CD4-positive, alpha-beta T cell (primary cell): Measurements from ENCODE around the gene ZC3H8. TPM values are rescaled to one million over a fixed set of nuclear protein-coding genes. Genes with fewer than 3 reads are reported as not detected.
A peak's percentile ranks its signal among the peaks of the same experiment; 100 is the strongest.

ENCODE experiments used
- ATAC-seq: fragments of 200-7000 bp; cut with Tn5 transposase; one replicate; pipeline ENCODE4 v1.10.0; 2022; ENCODE audit warnings: mild to moderate bottlenecking; ENCODE audit not compliant: poor library complexity
- CTCF ChIA-PET: fragments of 350-600 bp; sonication (Branson Sonifier 250); formaldehyde crosslinking; loops from one replicate; lab custom pipeline; 2021; ENCODE audit warnings: antibody characterized with exemption, inconsistent platforms; lab: Charles Lee
- POLR2A ChIA-PET: fragments of 350-600 bp; sonication (Branson Sonifier 250); formaldehyde crosslinking; loops from one replicate; lab custom pipeline; 2021; ENCODE audit warnings: antibody characterized with exemption, inconsistent platforms; lab: Charles Lee
- DNase-seq, 14 experiments: peaks; one replicate each; pipeline ENCODE4 v3.0.0-alpha.2; 2013 to 2020; ENCODE audit warnings: mixed read lengths in 2 of 14
- H3K27ac ChIP-seq, 2 donors: one replicate each; pipeline versions ENCODE4 v1.5.1 to v1.7.0; 2013; ENCODE audit warnings: low read length in 2 of 2, low read depth in 1 of 2, mild to moderate bottlenecking in 1 of 2
- H3K27me3 ChIP-seq, 2 experiments: 1 replicate in 1 of 2; 2 replicates in 1 of 2; pipeline versions ENCODE4 v1.6.1 to v1.7.0; 2013; ENCODE audit warnings: low read length in 2 of 2, control low read depth in 1 of 2, mild to moderate bottlenecking in 1 of 2, moderate library complexity in 1 of 2; ENCODE audit not compliant: insufficient read depth in 2 of 2, control insufficient read depth in 1 of 2
- H3K36me3 ChIP-seq: one replicate; pipeline ENCODE4 v1.6.1; 2013; ENCODE audit warnings: low read length, control low read depth; ENCODE audit not compliant: insufficient read depth
- H3K4me1 ChIP-seq: one replicate; pipeline ENCODE4 v1.6.1; 2013; ENCODE audit warnings: low read length, control low read depth; ENCODE audit not compliant: insufficient read depth
- H3K4me3 ChIP-seq: one replicate; pipeline ENCODE4 v1.5.1; 2013; ENCODE audit warnings: mild to moderate bottlenecking, low read length, moderate library complexity
- H3K9me3 ChIP-seq, 2 experiments: 1 replicate in 1 of 2; 2 replicates in 1 of 2; pipeline versions ENCODE4 v1.6.1 to v1.7.0; 2013; ENCODE audit warnings: low read length in 2 of 2, mild to moderate bottlenecking in 2 of 2, control low read depth in 1 of 2, moderate library complexity in 1 of 2; ENCODE audit not compliant: control insufficient read depth in 1 of 2, insufficient read depth in 1 of 2
- H3K27ac Mint-ChIP-seq: one replicate; pipeline ENCODE4 v1.8.0; 2020; ENCODE audit warnings: mixed read lengths
- H3K27me3 Mint-ChIP-seq: one replicate; pipeline ENCODE4 v1.8.0; 2021; ENCODE audit warnings: mixed read lengths
- H3K36me3 Mint-ChIP-seq: one replicate; pipeline ENCODE4 v1.8.0; 2021; ENCODE audit warnings: low read depth, mixed read lengths
- H3K4me1 Mint-ChIP-seq: one replicate; pipeline ENCODE4 v1.8.0; 2021; ENCODE audit warnings: low read depth, mixed read lengths
- H3K4me3 Mint-ChIP-seq: one replicate; pipeline ENCODE4 v1.8.0; 2020; ENCODE audit warnings: mild to moderate bottlenecking, mixed read lengths
- H3K9me3 Mint-ChIP-seq: one replicate; pipeline ENCODE4 v1.8.0; 2020; ENCODE audit warnings: mixed read lengths
- intact Hi-C, 2 experiments: fragments of 100-400 bp; cut with DNase I in 1 of 2; cut with micrococcal nuclease in 1 of 2; formaldehyde crosslinking; loops; one replicate each; pipeline versions ENCODE4 v1.15.1 to v1.9.0; 2023 to 2025; cut with DNase I, micrococcal nuclease
- total RNA-seq, 174 experiments: library from RNA in 2 of 174; stranded (reverse) in 2 of 174; gene quantifications; one replicate each; pipeline ENCODE4 v1.2.3 and lab custom pipeline; 2021 to 2026
- TF ChIP-seq, protein P1 (sequence below): fragments of 200-600 bp; IDR thresholded peaks from one replicate; pipeline ENCODE4 v1.8.0; 2022; ENCODE audit warnings: antibody characterized with exemption, mild to moderate bottlenecking

The ZC3H8 gene
- total RNA-seq, 2 experiments from 2014 or later, result 10.2 to 16.2 TPM

DNA sequence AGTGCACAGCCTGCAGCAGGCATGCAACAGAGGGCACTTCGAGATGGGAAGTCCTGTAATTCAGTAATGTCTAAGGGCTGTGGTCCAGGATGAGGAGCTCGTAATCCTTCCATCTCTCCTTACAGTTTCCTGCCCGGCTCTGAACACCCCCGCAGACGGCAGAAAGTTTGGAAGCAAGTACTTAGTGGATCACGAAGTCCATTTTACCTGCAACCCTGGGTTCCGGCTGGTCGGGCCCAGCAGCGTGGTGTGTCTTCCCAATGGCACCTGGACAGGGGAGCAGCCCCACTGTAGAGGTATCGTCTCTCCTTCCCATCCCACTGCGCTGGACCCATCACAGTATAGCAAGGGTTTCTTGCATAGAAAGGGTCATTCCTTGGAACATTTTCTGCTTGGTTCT, 90.0 kb downstream of the ZC3H8 start:
- no peaks in the 10 kb centered on the region for H3K27me3 ChIP-seq
- ATAC-seq (no peak), DNase-seq (peak in 1 of 14 experiments; percentile 21)
- ChIA-PET POLR2A (no interaction called here), CTCF (no interaction called here)
- no peak overlapping the region for H3K4me3 ChIP-seq
- TF ChIP-seq, protein P1, sequence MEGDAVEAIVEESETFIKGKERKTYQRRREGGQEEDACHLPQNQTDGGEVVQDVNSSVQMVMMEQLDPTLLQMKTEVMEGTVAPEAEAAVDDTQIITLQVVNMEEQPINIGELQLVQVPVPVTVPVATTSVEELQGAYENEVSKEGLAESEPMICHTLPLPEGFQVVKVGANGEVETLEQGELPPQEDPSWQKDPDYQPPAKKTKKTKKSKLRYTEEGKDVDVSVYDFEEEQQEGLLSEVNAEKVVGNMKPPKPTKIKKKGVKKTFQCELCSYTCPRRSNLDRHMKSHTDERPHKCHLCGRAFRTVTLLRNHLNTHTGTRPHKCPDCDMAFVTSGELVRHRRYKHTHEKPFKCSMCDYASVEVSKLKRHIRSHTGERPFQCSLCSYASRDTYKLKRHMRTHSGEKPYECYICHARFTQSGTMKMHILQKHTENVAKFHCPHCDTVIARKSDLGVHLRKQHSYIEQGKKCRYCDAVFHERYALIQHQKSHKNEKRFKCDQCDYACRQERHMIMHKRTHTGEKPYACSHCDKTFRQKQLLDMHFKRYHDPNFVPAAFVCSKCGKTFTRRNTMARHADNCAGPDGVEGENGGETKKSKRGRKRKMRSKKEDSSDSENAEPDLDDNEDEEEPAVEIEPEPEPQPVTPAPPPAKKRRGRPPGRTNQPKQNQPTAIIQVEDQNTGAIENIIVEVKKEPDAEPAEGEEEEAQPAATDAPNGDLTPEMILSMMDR, result no peak
- Mint-ChIP-seq H3K4me1 (peaks cover 18% of the 10 kb centered on the region), H3K4me3 (no peak overlapping the region), H3K27me3 (no peaks in the 10 kb centered on the region), H3K9me3 (no peaks in the 10 kb centered on the region), H3K27ac (no peak overlapping the region), H3K36me3 (no peaks in the 10 kb centered on the region)
- no peaks in the 10 kb centered on the region for H3K36me3 ChIP-seq
- intact Hi-C loops, result no loop called here
- H3K4me1 ChIP-seq, result peaks cover 12% of the 10 kb centered on the region
- H3K9me3 ChIP-seq, result no peaks in the 10 kb centered on the region
- H3K27ac ChIP-seq, result no peak overlapping the region

DNA sequence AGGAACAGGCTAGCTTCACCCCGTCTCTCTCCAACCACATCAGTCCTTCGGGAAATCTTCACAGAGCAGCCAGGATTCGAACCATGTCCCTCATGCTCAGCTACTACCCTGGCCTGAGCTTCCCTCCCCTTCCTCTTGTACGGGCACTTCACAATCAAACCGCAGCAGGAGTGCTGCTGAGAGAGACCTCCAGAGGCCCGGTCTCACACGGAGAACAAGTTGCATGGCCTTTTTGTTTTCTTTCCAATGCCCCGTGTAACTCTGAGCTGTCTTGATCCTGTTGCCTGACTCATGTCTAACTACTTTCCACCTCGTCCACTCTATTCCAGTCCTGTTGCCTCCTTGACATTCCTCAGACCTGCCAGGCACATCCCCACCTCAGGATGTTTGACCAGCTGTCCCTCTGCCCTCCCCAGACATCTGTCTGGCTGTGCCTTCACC, 91.3 kb downstream of the ZC3H8 start:
- H3K27ac ChIP-seq, result no peak overlapping the region
- POLR2A ChIA-PET, result no interaction called here
- peak in 1 of 14 experiments; percentile 0 for DNase-seq

DNA sequence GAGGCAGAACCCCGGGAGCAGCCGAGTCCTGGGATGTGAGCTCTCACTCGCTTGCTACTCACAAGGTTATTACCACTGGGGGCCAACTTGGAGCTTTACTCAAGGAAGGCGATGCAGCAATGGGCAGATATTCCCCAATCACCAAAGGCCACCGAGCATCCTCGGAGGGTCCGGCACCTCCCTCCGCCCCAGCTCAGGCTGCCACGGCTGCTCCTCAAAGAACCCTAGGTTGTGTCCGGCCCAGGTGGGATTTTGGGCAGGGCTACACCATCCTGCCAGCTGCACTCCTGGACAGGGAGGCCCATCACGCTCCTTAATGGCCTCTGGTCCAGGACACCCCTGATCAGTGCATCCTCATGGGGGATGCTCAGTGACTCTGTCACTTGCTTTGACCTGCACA, 91.9 kb downstream of the ZC3H8 start:
- Histone ChIP-seq H3K9me3 (no peaks in the 10 kb centered on the region), H3K4me3 (no peak overlapping the region), H3K27me3 (no peaks in the 10 kb centered on the region), H3K27ac (no peak overlapping the region), H3K36me3 (no peaks in the 10 kb centered on the region), H3K4me1 (peaks cover 7% of the 10 kb centered on the region)
- TF ChIP-seq, protein P1, result no peak
- ChIA-PET CTCF (interaction anchor here (1.2 kb wide), 1 partner anchor 158 kb away, joined by 3 read pairs; no protein-coding TSS in a partner anchor), POLR2A (no interaction called here)
- no peaks in the 10 kb centered on the region for H3K27me3 Mint-ChIP-seq
- no peak for DNase-seq
- H3K36me3 Mint-ChIP-seq, result no peaks in the 10 kb centered on the region
- ATAC-seq, result no peak
- no peak overlapping the region for H3K4me3 Mint-ChIP-seq
- H3K4me1 Mint-ChIP-seq, result peaks cover 15% of the 10 kb centered on the region
- no peaks in the 10 kb centered on the region for H3K9me3 Mint-ChIP-seq
- intact Hi-C loops, result no loop called here
- H3K27ac Mint-ChIP-seq, result no peak overlapping the region

More for the DNA sequence above, 91.3 kb downstream of the ZC3H8 start:
- CTCF ChIA-PET, result no interaction called here
- peaks cover 18% of the 10 kb centered on the region for H3K4me1 Mint-ChIP-seq
- Histone ChIP-seq H3K4me1 (peaks cover 9% of the 10 kb centered on the region), H3K36me3 (no peaks in the 10 kb centered on the region), H3K4me3 (no peak overlapping the region), H3K27me3 (no peaks in the 10 kb centered on the region), H3K9me3 (no peaks in the 10 kb centered on the region)
- intact Hi-C loops, result no loop called here
- no peaks in the 10 kb centered on the region for H3K9me3 Mint-ChIP-seq
- no peaks in the 10 kb centered on the region for H3K27me3 Mint-ChIP-seq
- no peak overlapping the region for H3K4me3 Mint-ChIP-seq
- no peak overlapping the region for H3K27ac Mint-ChIP-seq
- no peaks in the 10 kb centered on the region for H3K36me3 Mint-ChIP-seq
- ATAC-seq, result no peak
- TF ChIP-seq, protein P1, result no peak
